Hair follicular keratinocyte (primary cell): ENCODE measurements around the gene GPLD1. TPM values are rescaled to one million over a fixed set of nuclear protein-coding genes. Genes with fewer than 3 reads are reported as not detected.

Experiments used
- total RNA-seq: library from RNA; depleted of rRNA; stranded (reverse); fragments of >200 nt; gene quantifications from 2 replicates; pipeline ENCODE4 v1.2.3, GENCODE V29; 2015

The GPLD1 gene, protein sequence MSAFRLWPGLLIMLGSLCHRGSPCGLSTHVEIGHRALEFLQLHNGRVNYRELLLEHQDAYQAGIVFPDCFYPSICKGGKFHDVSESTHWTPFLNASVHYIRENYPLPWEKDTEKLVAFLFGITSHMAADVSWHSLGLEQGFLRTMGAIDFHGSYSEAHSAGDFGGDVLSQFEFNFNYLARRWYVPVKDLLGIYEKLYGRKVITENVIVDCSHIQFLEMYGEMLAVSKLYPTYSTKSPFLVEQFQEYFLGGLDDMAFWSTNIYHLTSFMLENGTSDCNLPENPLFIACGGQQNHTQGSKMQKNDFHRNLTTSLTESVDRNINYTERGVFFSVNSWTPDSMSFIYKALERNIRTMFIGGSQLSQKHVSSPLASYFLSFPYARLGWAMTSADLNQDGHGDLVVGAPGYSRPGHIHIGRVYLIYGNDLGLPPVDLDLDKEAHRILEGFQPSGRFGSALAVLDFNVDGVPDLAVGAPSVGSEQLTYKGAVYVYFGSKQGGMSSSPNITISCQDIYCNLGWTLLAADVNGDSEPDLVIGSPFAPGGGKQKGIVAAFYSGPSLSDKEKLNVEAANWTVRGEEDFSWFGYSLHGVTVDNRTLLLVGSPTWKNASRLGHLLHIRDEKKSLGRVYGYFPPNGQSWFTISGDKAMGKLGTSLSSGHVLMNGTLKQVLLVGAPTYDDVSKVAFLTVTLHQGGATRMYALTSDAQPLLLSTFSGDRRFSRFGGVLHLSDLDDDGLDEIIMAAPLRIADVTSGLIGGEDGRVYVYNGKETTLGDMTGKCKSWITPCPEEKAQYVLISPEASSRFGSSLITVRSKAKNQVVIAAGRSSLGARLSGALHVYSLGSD
- total RNA-seq: 0.31 TPM in 1 of 2 replicates, not detected in the other

DNA sequence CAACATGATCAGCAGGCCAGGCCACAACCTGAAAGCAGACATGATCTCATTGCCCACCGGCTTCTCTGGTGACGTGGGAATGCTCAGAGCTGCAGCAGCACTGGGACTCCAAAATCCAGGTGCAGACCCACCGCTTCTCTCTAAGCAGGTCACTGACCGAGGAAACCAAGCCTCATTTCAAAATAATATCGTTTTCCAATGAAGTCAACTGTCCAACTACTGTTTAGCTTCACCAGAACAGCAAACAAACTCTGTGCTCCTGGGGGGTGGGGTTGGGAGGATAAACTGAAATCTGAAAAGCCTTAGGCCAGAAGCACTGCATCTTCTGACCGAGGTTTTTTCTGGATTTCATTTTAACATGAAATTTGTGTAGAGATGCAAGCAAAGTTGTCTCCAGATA, at the start of gene GPLD1:
Gene GPLD1, minus strand, starts transcription at position 109 of the 400 bp plus-strand sequence. Its CDS starts 67 bp downstream, at position 42.

DNA sequence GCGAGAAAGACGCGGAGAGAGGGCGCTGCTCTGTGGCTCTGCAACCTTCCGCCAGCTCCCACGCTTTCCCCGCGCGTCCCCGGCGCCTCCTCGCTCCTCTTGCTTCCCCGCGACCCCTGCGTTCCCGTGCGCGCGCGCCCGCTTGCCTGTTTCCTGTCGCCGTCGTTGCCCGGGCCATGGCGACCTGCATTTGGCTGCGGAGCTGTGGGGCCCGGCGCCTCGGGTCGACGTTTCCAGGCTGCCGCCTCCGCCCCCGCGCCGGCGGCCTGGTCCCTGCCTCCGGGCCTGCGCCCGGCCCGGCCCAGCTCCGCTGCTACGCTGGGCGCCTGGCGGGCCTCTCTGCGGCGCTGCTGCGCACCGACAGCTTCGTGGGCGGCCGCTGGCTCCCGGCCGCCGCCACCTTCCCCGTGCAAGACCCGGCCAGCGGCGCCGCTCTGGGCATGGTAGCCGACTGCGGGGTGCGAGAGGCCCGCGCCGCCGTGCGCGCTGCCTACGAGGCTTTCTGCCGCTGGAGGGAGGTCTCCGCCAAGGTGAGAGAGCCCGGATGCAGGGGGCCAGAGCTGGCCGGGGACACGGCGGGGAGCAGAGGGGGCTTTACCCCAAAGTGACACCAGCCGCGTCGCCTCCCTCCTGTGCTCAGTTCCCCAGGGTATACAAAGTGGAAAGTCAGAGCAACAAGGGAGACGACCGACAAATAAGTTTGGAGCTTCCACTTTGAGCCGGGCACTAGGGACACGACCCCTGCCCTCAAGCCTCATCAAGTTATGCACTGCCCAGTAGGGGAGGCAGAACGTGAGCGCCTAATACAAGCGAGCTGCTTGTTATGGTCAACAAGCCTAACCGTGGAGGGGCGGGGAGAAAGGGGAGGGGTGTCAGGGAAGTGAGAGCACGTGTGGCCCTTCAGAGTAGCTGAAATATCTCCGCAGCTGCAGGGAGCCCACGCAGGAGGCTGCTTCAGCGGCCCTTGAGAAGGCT, 5.7 kb upstream of the GPLD1 start, which contains the start of gene ALDH5A1:
Gene ALDH5A1, plus strand, starts transcription at position 149 of the 975 bp plus-strand sequence. Its CDS starts 28 bp downstream, at position 177.

DNA sequence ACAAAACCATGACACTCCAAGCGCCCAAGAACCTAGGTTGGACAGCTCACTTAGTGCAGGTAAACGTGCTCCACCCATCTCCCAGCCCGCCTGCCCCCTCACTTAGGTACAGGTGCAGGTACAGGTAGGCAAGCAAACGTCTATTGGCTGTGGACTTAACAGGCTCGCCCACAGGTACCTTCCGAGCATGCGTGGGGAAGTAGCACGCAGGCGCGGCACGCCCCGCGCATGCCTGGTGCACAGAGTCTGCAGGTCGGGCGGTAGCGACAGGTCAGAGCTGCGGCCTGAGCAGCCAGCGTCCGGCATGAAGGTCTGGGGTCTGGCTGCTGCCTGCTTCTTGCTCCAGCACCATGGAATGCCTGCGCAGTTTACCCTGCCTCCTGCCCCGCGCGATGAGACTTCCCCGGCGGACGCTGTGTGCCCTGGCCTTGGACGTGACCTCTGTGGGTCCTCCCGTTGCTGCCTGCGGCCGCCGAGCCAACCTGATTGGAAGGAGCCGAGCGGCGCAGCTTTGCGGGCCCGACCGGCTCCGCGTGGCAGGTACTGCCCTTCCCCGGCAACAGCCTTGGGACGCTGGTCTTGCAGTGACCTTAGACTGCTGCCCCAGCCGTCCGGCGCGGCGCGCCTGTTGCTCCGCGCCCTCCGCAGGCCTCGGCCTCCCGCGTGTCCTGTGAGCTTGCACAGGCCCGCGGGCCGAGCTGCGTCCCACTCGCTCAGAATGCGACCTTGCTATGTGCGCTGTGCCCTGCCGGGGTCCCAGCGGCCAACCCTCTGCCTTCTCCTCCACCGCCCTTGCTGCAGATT, 86.5 kb downstream of the GPLD1 start, which contains the start of gene MRS2:
Gene MRS2, plus strand, starts transcription at position 240 of the 804 bp plus-strand sequence. Its CDS starts 111 bp downstream, at position 351.

Other genes with a start within 250 kb of the GPLD1 start
- not detected in 2 replicates for gene DCDC2, start 131.5 kb downstream of the GPLD1 start, total RNA-seq
- gene MRS2, start 86.6 kb downstream of the GPLD1 start, total RNA-seq: 14.3 and 23.0 TPM in 2 replicates
- under 0.01 and 0.62 TPM in 2 replicates for gene ALDH5A1, start 5.4 kb upstream of the GPLD1 start, total RNA-seq
- under 0.01 TPM in 1 of 2 replicates, not detected in the other for gene KIAA0319, start 156.6 kb upstream of the GPLD1 start, total RNA-seq
- gene TDP2, start 177.3 kb upstream of the GPLD1 start, total RNA-seq: 15.4 and 21.4 TPM in 2 replicates
- gene ACOT13, start 177.5 kb upstream of the GPLD1 start, total RNA-seq: 9.2 and 14.5 TPM in 2 replicates
- gene C6orf62, start 229.6 kb upstream of the GPLD1 start, total RNA-seq: 48.2 and 65.8 TPM in 2 replicates